ENCODE measurements around the gene DDX23. TPM values are rescaled to one million over a fixed set of nuclear protein-coding genes. Genes with fewer than 3 reads are reported as not detected.

DDX23 gene
- total RNA-seq, 2 donors from 2014 or later, result 98.5 to 108 TPM

- 93% methylated on average over 4 to 12 of the region's 12 CpGs for WGBS, 2 experiments (ENCODE audit: insufficient coverage in 1 of 2, insufficient read length in 1 of 2)
- DNase-seq, result no peak
- peaks cover 76% of the 10 kb centered on the region for H3K36me3 Mint-ChIP-seq (ENCODE audit: low read depth)
These were observed 19.5 kb downstream of the DDX23 start for GRCh38 chr12:48832321-48833060.

GRCh38 chr12:48831257-48831656 lies 20.7 kb downstream of the DDX23 start:
- TF ChIP-seq CTCF (conservative IDR thresholded peaks at IDR 0.05), result no peak
- H3K36me3 ChIP-seq (ENCODE audit: control insufficient read depth, insufficient read depth, low read length), result peaks cover 80% of the 10 kb centered on the region
- H3K27me3 ChIP-seq (ENCODE audit: control insufficient read depth, insufficient read depth, low read length, poor library complexity, severe bottlenecking), result no peaks in the 10 kb centered on the region
- DNase-seq, result no peak
- H3K9ac ChIP-seq (ENCODE audit: extremely low read depth, low read length, poor library complexity, severe bottlenecking), result no peak overlapping the region
- H3K4me3 Mint-ChIP-seq, result no peak overlapping the region
- 90 to 98% methylated on average over 4 to 6 of the region's 6 CpGs for WGBS, 2 experiments (ENCODE audit: insufficient coverage in 1 of 2, insufficient read length in 1 of 2)
- no peaks in the 10 kb centered on the region for H3K9me3 ChIP-seq (ENCODE audit: control insufficient read depth, low read length)
- no peaks in the 10 kb centered on the region for H3K9me3 Mint-ChIP-seq
- no peak overlapping the region for H3K27ac Mint-ChIP-seq
- H3K4me3 ChIP-seq (ENCODE audit: low read length), result no peak overlapping the region
- H3K36me3 Mint-ChIP-seq (ENCODE audit: low read depth), result peaks cover 66% of the 10 kb centered on the region
- H3K4me1 Mint-ChIP-seq, result no peaks in the 10 kb centered on the region
- H3K4me1 ChIP-seq (ENCODE audit: control insufficient read depth, insufficient read depth, low read length), result no peaks in the 10 kb centered on the region
- no peak overlapping the region for H3K27ac ChIP-seq (ENCODE audit: low read depth, low read length)
- no peaks in the 10 kb centered on the region for H3K27me3 Mint-ChIP-seq (ENCODE audit: insufficient read depth)

More at GRCh38 chr12:48832321-48833060, 19.5 kb downstream of the DDX23 start:
- H3K4me1 Mint-ChIP-seq, result no peaks in the 10 kb centered on the region
- H3K4me3 Mint-ChIP-seq, result no peak overlapping the region
- Histone ChIP-seq H3K27me3 (ENCODE audit: control insufficient read depth, insufficient read depth, low read length, poor library complexity, severe bottlenecking) (no peaks in the 10 kb centered on the region), H3K36me3 (ENCODE audit: control insufficient read depth, insufficient read depth, low read length) (peaks cover 82% of the 10 kb centered on the region), H3K27ac (ENCODE audit: low read depth, low read length) (no peak overlapping the region), H3K9ac (ENCODE audit: extremely low read depth, low read length, poor library complexity, severe bottlenecking) (no peak overlapping the region), H3K4me1 (ENCODE audit: control insufficient read depth, insufficient read depth, low read length) (no peaks in the 10 kb centered on the region), H3K4me3 (ENCODE audit: low read length) (no peak overlapping the region), H3K9me3 (ENCODE audit: control insufficient read depth, low read length) (no peaks in the 10 kb centered on the region)
- H3K9me3 Mint-ChIP-seq, result no peaks in the 10 kb centered on the region
- H3K27me3 Mint-ChIP-seq (ENCODE audit: insufficient read depth), result no peaks in the 10 kb centered on the region
- peak; percentile 33 for TF ChIP-seq CTCF (conservative IDR thresholded peaks at IDR 0.05)
- no peak overlapping the region for H3K27ac Mint-ChIP-seq

- H3K4me3 ChIP-seq (ENCODE audit: low read length), result no peak overlapping the region
- H3K27ac ChIP-seq (ENCODE audit: low read depth, low read length), result no peak overlapping the region
- Mint-ChIP-seq H3K4me3 (no peak overlapping the region), H3K27ac (no peak overlapping the region), H3K9me3 (no peaks in the 10 kb centered on the region), H3K36me3 (ENCODE audit: low read depth) (peaks cover 69% of the 10 kb centered on the region), H3K4me1 (no peaks in the 10 kb centered on the region), H3K27me3 (ENCODE audit: insufficient read depth) (no peaks in the 10 kb centered on the region)
- DNase-seq, result no peak
- no peaks in the 10 kb centered on the region for H3K4me1 ChIP-seq (ENCODE audit: control insufficient read depth, insufficient read depth, low read length)
- peaks cover 76% of the 10 kb centered on the region for H3K36me3 ChIP-seq (ENCODE audit: control insufficient read depth, insufficient read depth, low read length)
- TF ChIP-seq CTCF (conservative IDR thresholded peaks at IDR 0.05), result no peak
- H3K27me3 ChIP-seq (ENCODE audit: control insufficient read depth, insufficient read depth, low read length, poor library complexity, severe bottlenecking), result no peaks in the 10 kb centered on the region
- H3K9ac ChIP-seq (ENCODE audit: extremely low read depth, low read length, poor library complexity, severe bottlenecking), result no peak overlapping the region
- H3K9me3 ChIP-seq (ENCODE audit: control insufficient read depth, low read length), result no peaks in the 10 kb centered on the region
- WGBS, 2 experiments (ENCODE audit: insufficient coverage in 1 of 2, insufficient read length in 1 of 2), result 95 to 98% methylated on average over 10 to 16 of the region's 16 CpGs
These were observed 23.0 kb downstream of the DDX23 start for GRCh38 chr12:48828841-48829575.

Measured in endodermal cell (in vitro differentiated cells).